HepG2 (cell line): ENCODE data around the gene RIPK3. TPM values are rescaled to one million over a fixed set of nuclear protein-coding genes. Genes with fewer than 3 reads are reported as not detected.

Experiments used
- CCAR2 ChIP-seq: fragments of 200-400 bp; formaldehyde crosslinking; optimal IDR thresholded peaks from 2 replicates; pipeline ENCODE3; 2018; ENCODE audit warnings: low read depth, mild to moderate bottlenecking, low read length, moderate library complexity
- FOXA3 ChIP-seq: IDR thresholded peaks from 2 replicates; pipeline ENCODE4 v1.6.1; 2016; ENCODE audit warnings: missing genetic modification reagents, missing compliant biosample characterization
- HMGXB3 ChIP-seq: sonication (generic); formaldehyde crosslinking; IDR thresholded peaks from 2 replicates; pipeline ENCODE4 v1.4.0; 2020; ENCODE audit warnings: missing genetic modification reagents, borderline replicate concordance
- KDM5A ChIP-seq: fragments of 200-600 bp; sonication (generic); IDR thresholded peaks from 2 replicates; pipeline ENCODE4 v1.7.0; 2018; ENCODE audit warnings: antibody characterized with exemption, mild to moderate bottlenecking, low read length, borderline replicate concordance
- MLXIP ChIP-seq: sonication (generic); formaldehyde crosslinking; IDR thresholded peaks from 2 replicates; pipeline ENCODE4 v1.9.0; 2021; ENCODE audit warnings: missing genetic modification reagents, borderline replicate concordance
- NCOA2 ChIP-seq: sonication (generic); formaldehyde crosslinking; IDR thresholded peaks from 2 replicates; pipeline ENCODE4 v1.8.0; 2022; ENCODE audit warnings: inconsistent platforms
- NRL ChIP-seq: sonication (generic); formaldehyde crosslinking; IDR thresholded peaks from 2 replicates; pipeline ENCODE4 v1.5.0; 2020; ENCODE audit warnings: missing genetic modification reagents, mild to moderate bottlenecking, moderate library complexity, borderline replicate concordance
- PBX2 ChIP-seq: IDR thresholded peaks from 2 replicates; pipeline ENCODE4 v1.6.1; 2016; ENCODE audit warnings: control low read depth
- TERF1 ChIP-seq: sonication (generic); formaldehyde crosslinking; IDR thresholded peaks from 2 replicates; pipeline ENCODE4 v1.8.0; 2022; ENCODE audit warnings: mild to moderate bottlenecking, missing genetic modification reagents, moderate library complexity
- WIZ ChIP-seq: sonication (generic); formaldehyde crosslinking; IDR thresholded peaks from 2 replicates; pipeline ENCODE4 v1.5.1; 2020; ENCODE audit warnings: mild to moderate bottlenecking, missing genetic modification reagents
- ZKSCAN1 ChIP-seq: fragments of 150-350 bp; IDR thresholded peaks from 2 replicates; pipeline ENCODE4 v1.6.1; 2014; ENCODE audit warnings: low read length
- ZNF160 ChIP-seq: sonication (generic); formaldehyde crosslinking; IDR thresholded peaks from 2 replicates; pipeline ENCODE4 v1.8.0; 2022; ENCODE audit warnings: mild to moderate bottlenecking, inconsistent platforms, missing genetic modification reagents
- ZNF260 ChIP-seq: sonication (generic); formaldehyde crosslinking; IDR thresholded peaks from 2 replicates; pipeline ENCODE4 v1.4.0; 2020; ENCODE audit warnings: missing genetic modification reagents, low read depth, mild to moderate bottlenecking, borderline replicate concordance
- ZNF292 ChIP-seq: sonication (generic); formaldehyde crosslinking; IDR thresholded peaks from 2 replicates; pipeline ENCODE4 v1.8.1; 2022; ENCODE audit warnings: mild to moderate bottlenecking, low read depth, missing genetic modification reagents, borderline replicate concordance
- ZNF326 ChIP-seq: sonication (generic); formaldehyde crosslinking; IDR thresholded peaks from 2 replicates; pipeline ENCODE4 v1.4.0; 2020; ENCODE audit warnings: missing genetic modification reagents, borderline replicate concordance
- polyA plus RNA-seq, 8 experiments: library from polyadenylated mRNA; depleted of rRNA in 3 of 8; stranded (reverse) in 7 of 8; unstranded in 1 of 8; fragments of >200 nt; fragmentation: Illumina TruSeq in 4 of 8; extraction: Trizol in 4 of 8; gene quantifications; 2 replicates each; pipeline versions ENCODE4 v1.2.1 to v1.2.3, GENCODE V29; 2011 to 2016; ENCODE audit warnings: low read depth in 4 of 8, missing spikeins in 1 of 8, mixed read lengths in 1 of 8; ENCODE audit not compliant: insufficient read depth in 1 of 8
- total RNA-seq, 5 experiments: library from RNA; depleted of rRNA; stranded (reverse); fragments of >200 nt; fragmentation: Illumina TruSeq; extraction: Trizol; gene quantifications; 2 replicates each; pipeline ENCODE4 v1.2.3, GENCODE V29; 2016; ENCODE audit warnings: low read depth in 1 of 5

Gene RIPK3
- total and polyA plus RNA-seq, 2 of the 13 experiments (the other 11 are each of a cell fraction or from before 2014, with no cell fraction given), result not detected

GRCh38 chr14:24315243-24315806 is 24.5 kb downstream of the RIPK3 start (continued):
- TF ChIP-seq PBX2 (CRISPR knock-in tag) (0 out of 2 replicates have a peak, but pooled peaks have one; percentile 26), HMGXB3 (CRISPR knock-in tag) (no peak), KDM5A (no peak), WIZ (CRISPR knock-in tag) (0 out of 2 replicates have a peak, but pooled peaks have one; percentile 71), ZNF292 (CRISPR knock-in tag) (peak; percentile 52), TERF1 (CRISPR knock-in tag) (no peak), ZNF160 (CRISPR knock-in tag) (0 out of 2 replicates have a peak, but pooled peaks have one; percentile 9), ZKSCAN1 (no peak), ZNF326 (CRISPR knock-in tag) (peak; percentile 82; the same call in 1 of the 2 replicates), ZNF260 (CRISPR knock-in tag) (no peak), CCAR2 (no peak), FOXA3 (peak; percentile 28; the same call in 1 of the 2 replicates), NCOA2 (CRISPR knock-in tag) (0 out of 2 replicates have a peak, but pooled peaks have one; percentile 10), NRL (CRISPR knock-in tag) (peak; percentile 0; the same call in 1 of the 2 replicates), MLXIP (CRISPR knock-in tag) (no peak)
